Endothelial cell (in vitro differentiated cells): ENCODE measurements around the gene C1orf146. TPM values are rescaled to one million over a fixed set of nuclear protein-coding genes. Genes with fewer than 3 reads are reported as not detected.

Experiments used
- DNase-seq: peaks from one replicate; pipeline ENCODE4 v3.0.0; 2021; ENCODE audit warnings: low spot score
- H3K27ac Mint-ChIP-seq: one replicate; pipeline ENCODE4 v1.8.0; 2021; ENCODE audit warnings: mixed read lengths, inconsistent platforms; ENCODE audit not compliant: unreplicated experiment
- H3K27me3 Mint-ChIP-seq: one replicate; pipeline ENCODE4 v1.8.0; 2021; ENCODE audit warnings: mild to moderate bottlenecking, moderate library complexity, mixed read lengths, inconsistent platforms; ENCODE audit not compliant: unreplicated experiment
- H3K36me3 Mint-ChIP-seq: one replicate; pipeline ENCODE4 v1.8.0; 2021; ENCODE audit warnings: mild to moderate bottlenecking, low read depth, mixed read lengths, inconsistent platforms; ENCODE audit not compliant: unreplicated experiment
- H3K4me1 Mint-ChIP-seq: one replicate; pipeline ENCODE4 v1.8.0; 2021; ENCODE audit warnings: mild to moderate bottlenecking, mixed read lengths, inconsistent platforms; ENCODE audit not compliant: unreplicated experiment
- H3K4me3 Mint-ChIP-seq: one replicate; pipeline ENCODE4 v1.8.0; 2021; ENCODE audit warnings: mild to moderate bottlenecking, mixed read lengths, inconsistent platforms; ENCODE audit not compliant: unreplicated experiment
- H3K9me3 Mint-ChIP-seq: one replicate; pipeline ENCODE4 v1.8.0; 2021; ENCODE audit warnings: mixed read lengths, inconsistent platforms; ENCODE audit not compliant: unreplicated experiment
- CTCF ChIP-seq: fragments of 200-600 bp; sonication (generic); IDR thresholded peaks from one replicate; pipeline ENCODE4 v1.5.0; 2021; ENCODE audit warnings: antibody characterized with exemption; ENCODE audit not compliant: unreplicated experiment
- long read RNA-seq: library from polyadenylated mRNA; unstranded; transcript quantifications from one replicate; pipeline ENCODE4 v2.0.0, GENCODE V29; 2020; ENCODE audit not compliant: unreplicated experiment
- total RNA-seq: library from RNA; stranded (reverse); fragmentation: NEBNext Ultra II Directional; extraction: Animal tissue kit (Norgen Biotek cat#: 25700); gene quantifications from one replicate; pipeline ENCODE4 v1.2.1, GENCODE V29; 2021; ENCODE audit not compliant: unreplicated experiment

The C1orf146 gene
- not detected for total RNA-seq
- long read RNA-seq = 0 reads

DNA sequence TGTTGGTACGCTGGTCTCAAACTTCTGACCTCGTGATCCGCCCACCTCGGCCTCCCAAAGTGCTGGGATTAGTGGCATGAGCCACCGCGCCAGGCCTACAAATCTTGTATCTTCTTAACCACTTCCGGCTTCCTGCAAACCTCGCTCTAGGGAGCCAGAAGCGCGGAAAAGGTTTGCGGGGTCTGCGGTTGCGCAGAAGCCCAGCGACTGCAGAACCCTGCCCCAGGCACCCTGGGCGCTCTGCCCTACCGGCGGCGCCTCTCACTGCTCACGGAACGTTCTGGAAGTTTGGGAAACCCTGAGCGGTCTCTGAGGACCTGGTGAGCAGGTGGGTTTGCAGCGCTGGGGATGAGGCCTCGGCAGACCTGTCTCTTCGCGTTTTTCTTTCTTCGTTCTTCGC is at the start of gene C1orf146:
Gene C1orf146 (plus strand): TSS at position 195 of the 400 bp plus-strand sequence. CDS start 13,506 bp downstream, outside the sequence.
- TF ChIP-seq CTCF = no peak
- Mint-ChIP-seq H3K27me3 (peaks cover 2% of the 10 kb centered on the region), H3K4me3 (no peak within 1 kb of the TSS), H3K36me3 (no peaks in the 10 kb centered on the region), H3K27ac (no peak within 1 kb of the TSS), H3K9me3 (no peaks in the 10 kb centered on the region), H3K4me1 (no peaks in the 10 kb centered on the region)
- no peak for DNase-seq

- Mint-ChIP-seq H3K4me1 (peaks cover 7% of the 10 kb centered on the region), H3K4me3 (no peak overlapping the region), H3K36me3 (no peaks in the 10 kb centered on the region), H3K27ac (no peak overlapping the region), H3K9me3 (no peaks in the 10 kb centered on the region), H3K27me3 (no peaks in the 10 kb centered on the region)
- no peak for DNase-seq
- TF ChIP-seq CTCF = no peak
Measured at GRCh38 chr1:92168657-92169056, 49.1 kb upstream of the C1orf146 start.

DNA sequence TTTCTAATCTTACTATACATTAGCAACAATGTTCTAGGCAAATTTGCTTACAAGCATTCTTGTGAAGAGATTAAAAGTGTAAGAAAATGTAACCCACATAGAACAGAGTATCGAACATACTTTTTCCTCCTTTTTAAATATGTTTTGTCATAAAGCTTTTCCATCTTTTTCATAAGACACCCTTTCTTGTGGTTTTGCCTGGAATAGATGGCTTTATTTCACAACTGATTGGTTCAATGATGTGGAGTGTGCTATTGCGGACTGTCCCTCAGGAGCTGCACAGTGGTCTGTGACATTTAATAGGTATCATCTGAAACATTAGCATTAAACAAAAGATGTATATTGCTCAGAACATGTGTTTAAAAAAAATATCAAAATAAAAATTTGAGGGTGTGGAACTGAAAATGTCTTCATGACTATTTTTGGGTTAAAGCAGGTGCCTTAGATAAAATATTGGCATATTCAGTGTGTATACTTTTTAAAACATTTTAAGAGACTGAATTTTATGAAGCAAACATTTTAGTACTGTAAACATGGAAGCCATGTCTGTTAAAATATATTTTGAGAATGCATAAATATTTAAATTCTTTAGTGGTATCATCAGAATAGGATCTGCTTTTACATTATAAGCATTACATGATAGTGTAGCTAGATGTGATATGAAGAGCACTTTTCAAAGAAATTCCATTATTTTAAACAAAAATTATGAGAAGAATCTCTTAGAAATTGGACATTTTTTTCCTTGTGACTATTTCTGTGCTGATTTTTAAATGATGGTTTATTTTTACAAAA is 48.3 kb upstream of the C1orf146 start:
- Mint-ChIP-seq H3K4me3 (no peak overlapping the region), H3K4me1 (peaks cover 8% of the 10 kb centered on the region), H3K27me3 (no peaks in the 10 kb centered on the region), H3K36me3 (no peaks in the 10 kb centered on the region), H3K27ac (no peak overlapping the region), H3K9me3 (no peaks in the 10 kb centered on the region)
- no peak for TF ChIP-seq CTCF
- DNase-seq = no peak

DNA sequence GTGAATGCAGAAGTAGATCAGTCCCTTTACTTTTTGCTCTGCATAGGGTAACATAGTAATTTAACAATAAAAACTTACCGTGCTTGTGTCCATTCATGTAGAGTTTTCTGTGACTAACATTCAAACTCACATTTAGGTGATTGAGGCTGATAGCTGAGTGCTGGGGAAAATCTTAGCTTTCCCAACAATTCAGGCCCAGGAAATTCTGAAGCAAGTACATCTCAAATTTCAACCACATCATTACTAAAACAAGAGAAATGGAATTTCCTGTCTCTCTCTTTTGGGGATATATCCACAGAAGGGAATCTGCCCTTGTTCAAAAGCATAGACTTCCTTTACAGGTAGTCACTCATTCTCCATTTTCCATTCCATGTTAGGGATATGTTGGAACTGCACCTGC is 33.1 kb upstream of the C1orf146 start:
- no peaks in the 10 kb centered on the region for H3K9me3 Mint-ChIP-seq
- no peak overlapping the region for H3K4me3 Mint-ChIP-seq
- TF ChIP-seq CTCF = no peak
- H3K4me1 Mint-ChIP-seq = peaks cover 15% of the 10 kb centered on the region
- H3K36me3 Mint-ChIP-seq = peaks cover 3% of the 10 kb centered on the region
- DNase-seq = no peak
- no peaks in the 10 kb centered on the region for H3K27me3 Mint-ChIP-seq
- H3K27ac Mint-ChIP-seq = peak overlapping the region; percentile 70

DNA sequence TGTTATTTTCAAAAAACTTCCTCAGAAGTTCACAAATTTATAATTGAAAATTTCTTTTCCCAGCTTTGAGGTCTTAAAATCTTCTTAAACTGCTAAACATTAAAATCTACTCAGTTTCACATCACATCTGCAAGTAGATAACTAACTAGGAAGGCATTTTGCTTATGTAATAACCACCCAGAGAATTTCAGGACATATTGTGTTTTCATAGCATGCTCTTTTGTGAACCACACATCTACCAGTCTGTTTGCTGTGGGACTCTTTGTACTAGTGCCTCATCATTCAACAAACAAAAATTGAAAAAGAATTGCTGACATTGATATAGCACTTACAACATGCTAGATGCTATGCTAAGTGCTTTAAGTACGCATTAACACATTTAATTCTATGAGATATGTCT is 31.6 kb upstream of the C1orf146 start:
- H3K4me1 Mint-ChIP-seq = peaks cover 15% of the 10 kb centered on the region
- H3K27me3 Mint-ChIP-seq = no peaks in the 10 kb centered on the region
- H3K27ac Mint-ChIP-seq = no peak overlapping the region
- H3K9me3 Mint-ChIP-seq = no peaks in the 10 kb centered on the region
- no peak for DNase-seq
- H3K36me3 Mint-ChIP-seq = no peaks in the 10 kb centered on the region
- no peak for TF ChIP-seq CTCF
- no peak overlapping the region for H3K4me3 Mint-ChIP-seq
